GM18519 (cell line): ENCODE measurements around the gene APC.
"Not testable (repeated sequence)": the region's sequence is repeated elsewhere in the genome, so short reads cannot be mapped to it uniquely, and the experiment has no call there.

ENCODE experiments used
- ATAC-seq: cut with Tn5 transposase; IDR thresholded peaks from one replicate; pipeline ENCODE4 v1.9.1; 2021; ENCODE audit warnings: mild to moderate bottlenecking, moderate library complexity; ENCODE audit not compliant: unreplicated experiment, low FRiP score

APC gene

DNA sequence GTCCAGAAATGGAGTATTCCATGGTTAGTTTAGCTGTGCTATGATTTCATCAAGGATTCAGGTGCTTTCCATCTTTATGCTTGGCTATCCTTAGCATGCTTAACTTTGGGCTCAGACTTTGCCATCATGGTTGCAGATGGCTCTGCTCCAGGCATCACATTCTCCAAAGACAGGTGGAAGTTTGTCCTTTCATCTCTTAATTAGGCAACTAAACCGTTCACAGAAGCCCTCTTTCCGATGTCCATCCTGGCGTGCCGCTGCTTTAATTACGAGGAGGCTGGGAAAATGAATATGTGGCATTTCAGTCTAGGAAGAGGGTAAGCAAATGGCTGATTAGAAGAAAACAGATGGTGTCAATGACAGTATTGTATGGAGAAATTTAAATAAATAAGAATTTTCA lies 24.5 kb upstream of the APC start:
- no peak for ATAC-seq

- ATAC-seq: not testable (repeated sequence)
These were observed 20.8 kb upstream of the APC start for GRCh38 chr5:112716895-112717294.

DNA sequence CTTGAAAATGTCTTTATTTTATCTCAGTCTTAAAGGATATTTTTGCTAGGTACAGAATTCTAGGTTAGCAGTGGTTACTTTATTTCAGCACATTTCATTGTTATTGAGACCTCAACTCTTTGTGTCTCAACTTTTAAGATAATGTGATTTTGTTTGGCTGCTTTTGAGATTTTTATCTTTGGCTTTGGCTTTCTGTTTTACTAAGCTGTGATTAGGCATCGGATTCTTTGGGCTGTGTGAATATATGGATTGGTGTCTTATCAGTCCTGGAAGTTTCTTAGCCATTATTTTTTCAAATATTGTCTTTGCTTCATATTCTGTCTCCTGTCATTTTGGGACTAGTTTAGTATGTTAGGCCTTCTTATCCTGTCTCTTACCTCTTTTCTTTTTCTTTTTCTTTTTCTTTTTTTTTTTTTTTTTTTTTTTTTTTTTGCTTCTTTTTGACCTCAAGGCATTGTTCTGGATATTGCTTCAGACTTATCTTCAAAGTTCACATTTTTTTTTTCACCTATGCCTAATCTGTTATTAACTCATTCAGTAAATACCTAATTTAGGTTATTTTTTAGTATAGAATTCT lies 20.1 kb upstream of the APC start:
- ATAC-seq: no peak

DNA sequence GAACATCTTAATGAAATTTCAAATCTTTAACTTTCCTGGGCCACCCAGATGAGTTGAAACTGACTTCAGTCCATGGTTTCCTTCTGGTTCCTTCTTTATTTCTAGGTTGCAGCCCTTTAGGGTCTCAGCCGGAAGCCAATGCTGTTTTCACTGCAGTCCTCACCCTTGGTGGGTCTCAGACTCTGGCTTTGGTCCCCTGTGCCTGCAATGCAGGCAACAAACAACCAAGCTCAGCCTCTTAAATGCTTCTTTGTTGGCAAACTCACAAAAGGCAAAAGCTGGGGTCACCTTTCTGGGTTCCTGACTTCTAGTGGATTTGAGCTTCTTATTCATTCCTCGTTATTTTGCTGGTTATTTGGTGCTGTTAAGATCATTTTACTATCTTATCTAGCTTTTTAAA lies 19.3 kb upstream of the APC start:
- ATAC-seq: no peak

- ATAC-seq: no peak
These were observed 17.1 kb upstream of the APC start for GRCh38 chr5:112720576-112720975.

DNA sequence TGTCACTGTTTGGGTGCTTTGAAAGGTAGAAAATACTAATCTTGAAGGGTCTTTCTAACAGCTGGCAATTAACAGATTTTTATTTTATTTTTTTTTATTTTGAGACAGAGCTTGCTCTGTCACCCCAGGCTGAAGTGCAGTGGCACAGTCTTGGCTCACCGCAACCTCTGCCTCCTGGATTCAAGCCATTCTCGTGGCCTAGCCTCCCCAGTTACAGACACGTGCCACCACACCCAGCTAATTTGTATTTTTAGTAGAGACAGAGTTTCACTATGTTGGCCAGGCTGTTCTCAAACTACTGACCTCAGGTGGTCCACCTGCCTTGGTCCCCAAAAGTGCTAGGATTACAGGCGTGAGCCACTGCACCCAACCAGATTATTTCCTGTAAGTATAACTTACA lies 12.8 kb upstream of the APC start:
- no peak for ATAC-seq

DNA sequence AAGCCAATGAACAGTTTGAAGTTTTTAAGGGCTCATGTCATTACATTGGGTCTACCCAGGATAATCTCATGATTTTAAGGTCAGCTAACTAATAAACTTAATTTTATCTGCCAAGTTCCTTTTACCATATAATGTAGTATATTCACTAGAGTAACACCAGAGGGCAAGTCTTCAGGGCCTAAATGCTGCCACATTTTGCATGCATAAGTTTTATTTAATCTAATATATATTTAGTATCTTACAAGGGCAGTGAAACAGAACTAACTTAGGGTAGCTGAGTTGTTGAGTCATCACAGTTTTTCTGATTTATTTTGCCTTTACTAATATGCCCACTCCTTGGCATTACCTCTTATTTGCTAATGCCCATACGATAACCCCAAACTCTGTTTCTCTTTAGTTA lies 8.1 kb upstream of the APC start:
- no peak for ATAC-seq

GRCh38 chr5:112732131-112732530 lies 5.6 kb upstream of the APC start:
- no peak for ATAC-seq

- no peak for ATAC-seq
These were observed 4.1 kb upstream of the APC start for GRCh38 chr5:112733586-112733985.

- ATAC-seq: no peak
These were observed 3.1 kb upstream of the APC start for GRCh38 chr5:112734597-112734996.

- no peak for ATAC-seq
These were observed 2.0 kb upstream of the APC start for GRCh38 chr5:112735702-112736101.

DNA sequence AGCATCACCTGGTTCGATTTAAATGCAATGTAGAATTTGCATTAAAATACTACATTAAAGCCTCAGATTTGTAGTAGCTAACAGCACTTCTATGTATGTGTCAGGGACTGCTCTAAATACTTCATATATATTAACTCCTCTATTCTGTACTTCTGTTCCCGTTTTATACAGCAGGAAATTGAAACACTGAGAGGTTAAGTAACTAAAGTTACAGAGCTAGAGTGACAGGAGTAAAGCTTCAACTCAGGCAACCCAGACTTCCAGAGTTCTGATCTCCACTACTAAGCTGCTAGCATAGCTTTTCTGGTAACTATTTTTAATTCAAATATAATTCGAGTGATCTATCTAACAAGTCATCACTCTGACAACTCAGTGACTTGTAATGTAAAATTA lies 619 bp upstream of the APC start:
- no peak for ATAC-seq

GRCh38 chr5:112738191-112738560 lies 491 bp downstream of the APC start:
- ATAC-seq: no peak

GRCh38 chr5:112742424-112742823 lies 4.7 kb downstream of the APC start:
- no peak for ATAC-seq

- ATAC-seq: no peak
These were observed 5.9 kb downstream of the APC start for GRCh38 chr5:112743631-112744030.

DNA sequence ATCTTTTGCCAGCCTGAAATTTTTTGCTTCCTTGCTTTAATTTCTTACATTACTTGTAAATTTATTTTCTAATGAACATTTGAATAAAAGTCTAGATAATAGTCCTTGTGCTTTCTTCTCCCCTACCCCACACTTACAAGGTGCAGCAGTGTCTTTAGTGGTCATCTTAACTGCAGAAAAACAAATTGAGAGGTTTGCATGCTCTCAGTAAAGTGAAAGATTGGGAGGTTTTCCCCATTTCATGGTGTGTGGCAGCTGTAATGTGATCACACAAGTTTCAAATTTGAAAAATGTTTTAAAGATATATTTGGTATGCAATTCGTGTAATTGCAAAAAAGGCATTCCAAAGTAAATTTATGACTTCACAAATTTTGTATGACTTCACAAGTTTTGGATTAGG lies 14.7 kb downstream of the APC start:
- no peak for ATAC-seq

GRCh38 chr5:112755703-112756102 lies 18.0 kb downstream of the APC start:
- ATAC-seq: no peak

DNA sequence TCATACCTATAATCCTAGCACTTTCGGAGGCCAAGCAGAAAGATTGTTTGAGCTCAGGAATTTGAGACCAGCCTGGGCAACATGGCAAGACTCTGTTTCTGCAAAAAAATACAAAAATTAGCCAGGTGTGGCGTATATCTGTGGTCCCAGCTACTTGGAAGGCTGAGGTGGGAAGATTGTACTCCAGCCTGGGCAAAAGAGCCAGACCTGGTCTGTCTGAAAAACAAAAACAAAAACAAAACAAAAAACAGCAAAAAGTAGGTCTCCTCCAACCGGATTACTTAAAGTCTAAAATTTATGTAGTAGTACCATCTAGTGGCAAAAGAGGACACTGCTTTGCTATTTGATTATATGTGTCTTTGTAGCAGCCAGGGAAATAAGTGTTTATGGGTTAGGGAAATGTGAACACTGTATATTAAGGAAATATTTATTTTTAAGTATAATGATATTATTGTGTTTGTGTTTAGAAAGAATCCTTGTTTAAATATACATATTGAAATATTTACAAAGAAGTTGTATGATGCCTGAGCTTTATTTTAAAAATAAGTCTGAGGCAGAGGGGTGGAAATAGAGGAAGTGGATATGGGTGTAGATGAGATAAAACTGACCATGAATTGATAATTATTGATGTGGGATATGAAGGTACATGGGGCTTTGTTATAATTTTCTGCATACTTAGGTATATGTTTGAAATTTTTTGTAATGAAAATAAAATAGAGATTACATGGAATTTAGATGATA lies 20.0 kb downstream of the APC start:
- peak; percentile 73 for ATAC-seq

- ATAC-seq: no peak
These were observed 21.0 kb downstream of the APC start for GRCh38 chr5:112758676-112759075.

DNA sequence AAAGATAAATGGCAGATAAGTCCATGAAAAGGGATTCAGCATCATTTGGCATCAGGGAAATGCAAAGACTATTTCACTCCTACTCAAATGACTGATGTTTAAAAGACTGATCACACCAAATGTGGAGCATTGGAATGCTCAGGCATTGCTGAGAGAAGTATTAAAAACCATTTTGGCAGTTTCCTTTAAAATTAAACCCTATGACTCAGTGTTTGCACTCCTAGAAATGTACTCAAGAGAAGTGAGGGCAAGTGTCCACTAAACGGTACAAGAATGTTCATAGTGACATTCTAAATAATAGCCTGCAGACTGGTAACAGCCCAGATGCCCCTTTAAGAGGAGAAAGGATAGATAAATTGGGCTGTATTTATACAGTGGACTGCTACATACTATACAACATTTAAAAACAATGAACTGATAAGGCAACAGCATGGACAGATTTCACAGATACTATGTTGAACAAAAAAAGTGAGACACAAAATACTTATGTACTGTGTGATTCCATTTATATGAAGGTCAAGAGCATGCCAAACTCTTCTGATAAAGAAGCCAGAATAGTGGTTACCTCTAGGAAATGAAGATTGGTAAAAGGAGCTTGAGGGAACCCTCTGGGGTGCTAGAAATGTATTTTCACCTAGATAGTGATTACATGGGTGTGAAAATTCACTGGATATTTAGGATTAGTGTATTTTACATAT lies 24.6 kb downstream of the APC start:
- ATAC-seq: no peak

- no peak for ATAC-seq
These were observed 25.5 kb downstream of the APC start for GRCh38 chr5:112763165-112763564.

GRCh38 chr5:112772124-112772523 lies 34.4 kb downstream of the APC start:
- ATAC-seq: no peak
